Adrenal gland (tissue), 12 donors: Measurements from ENCODE around the gene HMGCS2. TPM values are rescaled to one million over a fixed set of nuclear protein-coding genes. Genes with fewer than 3 reads are reported as not detected.
A peak's percentile ranks its signal among the peaks of the same experiment; 100 is the strongest.

Experiments
- DNase-seq, 7 donors: peaks; one replicate each; pipeline ENCODE4 v3.0.0-alpha.2; 2019 to 2020
- H3K27ac ChIP-seq, 5 donors: fragments of 200-600 bp; sonication (generic) in 4 of 5; 1 replicate in 3 of 5; 2 replicates in 2 of 5; pipeline versions ENCODE4 v1.5.1 to v1.8.0; 2016 to 2020; ENCODE audit warnings: mild to moderate bottlenecking in 1 of 5
- H3K27me3 ChIP-seq: fragments of 200-600 bp; 2 replicates; pipeline ENCODE4 v1.8.0; 2021
- H3K36me3 ChIP-seq, 2 donors: fragments of 200-600 bp; replicated peaks in 1 of 2; 1 replicate in 1 of 2; 2 replicates in 1 of 2; pipeline versions ENCODE4 v1.5.1 to v1.8.0; 2018 to 2022
- H3K4me1 ChIP-seq, 2 donors: fragments of 200-600 bp; replicated peaks in 1 of 2; 1 replicate in 1 of 2; 2 replicates in 1 of 2; pipeline versions ENCODE4 v1.5.1 to v1.8.0; 2018 to 2021
- H3K4me3 ChIP-seq, 4 donors: fragments of 200-600 bp; sonication (generic) in 3 of 4; one replicate each; pipeline ENCODE4 v1.5.1; 2016 to 2018
- H3K9me3 ChIP-seq, 3 donors: fragments of 200-600 bp; sonication (generic) in 1 of 3; replicated peaks in 1 of 3; 1 replicate in 2 of 3; 2 replicates in 1 of 3; pipeline versions ENCODE4 v1.5.1 to v1.8.0; 2016 to 2021
- CTCF ChIP-seq, 6 experiments: fragments of 450-650 bp in 4 of 6; fragments of 200-600 bp in 2 of 6; sonication (generic) in 1 of 6; IDR thresholded peaks; 1 replicate in 5 of 6; 2 replicates in 1 of 6; pipeline versions ENCODE4 v1.5.1 to v1.8.0; 2016 to 2021; ENCODE audit warnings: antibody characterized with exemption in 6 of 6, mild to moderate bottlenecking in 2 of 6, moderate library complexity in 1 of 6
- POLR2A ChIP-seq, 2 donors: fragments of 450-650 bp; IDR thresholded peaks; one replicate each; pipeline ENCODE4 v1.6.1; 2017; ENCODE audit warnings: antibody characterized with exemption in 2 of 2, mild to moderate bottlenecking in 2 of 2, moderate library complexity in 1 of 2
- WGBS, 4 donors: extraction: QIAGEN DNeasy Blood & Tissue Kit in 2 of 4; methylation state at CpG; one replicate each; pipeline versions ENCODE4 v1.1.5 to v1.1.7; 2013 to 2017; 5-methylcytosine and 5-hydroxymethylcytosine counted together
- intact Hi-C, 2 donors: fragments of 100-400 bp; cut with DNase I; formaldehyde crosslinking; loops; one replicate each; pipeline versions ENCODE4 v1.14.1 to v1.15.0; 2022 to 2023
- polyA plus RNA-seq, 3 donors: library from polyadenylated mRNA; stranded (reverse); fragments of 200-250 nt in 2 of 3; fragments of 350-450 nt in 1 of 3; fragmentation: Illumina TruSeq in 1 of 3; extraction: RNeasy Lipid Tissue Mini Kit (QIAGEN cat#74804) in 1 of 3; gene quantifications; one replicate each; pipeline ENCODE4 v1.2.3, GENCODE V29; 2013 to 2014
- total RNA-seq, 9 donors: library from RNA; depleted of rRNA in 4 of 9; stranded (reverse); fragments of >200 nt in 4 of 9; fragments of 120-200 nt in 1 of 9; fragmentation: NEBNext Ultra II Directional in 1 of 9; extraction: Animal tissue kit (Norgen Biotek cat#: 25700) in 1 of 9; gene quantifications; one replicate each; pipeline versions ENCODE4 v1.1.0 to v1.2.4, GENCODE V29; 2013 to 2023
- donor health status: healthy with polysubstance abuse.
- donor health status: Bipolar disorder and iron deficiency.
- donor health status: DM: yes; HTN: yes; CAD: no.
- donor health status: DM: no; HTN: no; CAD: no.
- donor health status: DM: no; HTN: no; CAD: no.
- donor health status: DM: yes; HTN: yes; CAD: no.

Gene HMGCS2
- total and polyA plus RNA-seq, 12 donors = 0.30 to 0.68 (median 0.34) TPM; not detected in 5

- peak; percentile 47 to 86 (median 66) for TF ChIP-seq CTCF (IDR thresholded peaks at IDR 0.05)
- no peak for TF ChIP-seq POLR2A (IDR thresholded peaks at IDR 0.05)
Observed at GRCh38 chr1:119808972-119809550, 40.4 kb upstream of the HMGCS2 start.

GRCh38 chr1:119808491-119808890 lies 39.8 kb upstream of the HMGCS2 start:
- intact Hi-C loops = no loop called here
- TF ChIP-seq CTCF (IDR thresholded peaks at IDR 0.05) (no peak), POLR2A (IDR thresholded peaks at IDR 0.05) (no peak)
- H3K36me3 ChIP-seq = no peaks in the 10 kb centered on the region
- WGBS, 4 donors = 39 to 44% (median 41%) methylated on average over 3 of the region's 3 CpGs
- no peak overlapping the region for H3K4me3 ChIP-seq
- H3K9me3 ChIP-seq = no peaks in the 10 kb centered on the region
- H3K27ac ChIP-seq = no peak overlapping the region
- H3K27me3 ChIP-seq = peaks cover 16% of the 10 kb centered on the region
- H3K4me1 ChIP-seq = no peaks in the 10 kb centered on the region
- DNase-seq = no peak

More at GRCh38 chr1:119808972-119809550, 40.4 kb upstream of the HMGCS2 start:
- no peaks in the 10 kb centered on the region for H3K4me1 ChIP-seq
- peak; percentile 44 to 84 (median 71) for DNase-seq
- H3K27me3 ChIP-seq = peaks cover 16% of the 10 kb centered on the region
- WGBS, 4 donors = 1 to 3% (median 2%) methylated on average over 6 of the region's 6 CpGs
- H3K36me3 ChIP-seq = no peaks in the 10 kb centered on the region
- no peak overlapping the region for H3K4me3 ChIP-seq
- H3K27ac ChIP-seq = no peak overlapping the region
- intact Hi-C loops = no loop called here
- H3K9me3 ChIP-seq = no peaks in the 10 kb centered on the region

GRCh38 chr1:119806489-119806888 lies 37.8 kb upstream of the HMGCS2 start:
- TF ChIP-seq CTCF (IDR thresholded peaks at IDR 0.05) (no peak), POLR2A (IDR thresholded peaks at IDR 0.05) (no peak)
- no peak overlapping the region for H3K27ac ChIP-seq
- peaks cover 16% of the 10 kb centered on the region for H3K27me3 ChIP-seq
- no peak overlapping the region for H3K4me3 ChIP-seq
- H3K9me3 ChIP-seq = no peaks in the 10 kb centered on the region
- H3K36me3 ChIP-seq = no peaks in the 10 kb centered on the region
- 46 to 73% (median 57%) methylated on average over 4 of the region's 4 CpGs for WGBS, 4 donors
- no peak for DNase-seq
- no peaks in the 10 kb centered on the region for H3K4me1 ChIP-seq
- intact Hi-C loops = no loop called here

- H3K27me3 ChIP-seq = peaks cover 16% of the 10 kb centered on the region
- WGBS, 4 donors = 86 to 89% (median 88%) methylated on average over 13 of the region's 13 CpGs
- intact Hi-C loops = no loop called here
- TF ChIP-seq CTCF (IDR thresholded peaks at IDR 0.05) = no peak
- no peak for TF ChIP-seq POLR2A (IDR thresholded peaks at IDR 0.05)
- no peaks in the 10 kb centered on the region for H3K9me3 ChIP-seq
- DNase-seq = no peak
- H3K36me3 ChIP-seq = no peaks in the 10 kb centered on the region
- no peak overlapping the region for H3K4me3 ChIP-seq
- H3K27ac ChIP-seq = no peak overlapping the region
- H3K4me1 ChIP-seq = no peaks in the 10 kb centered on the region
Observed at GRCh38 chr1:119805746-119806145, 37.0 kb upstream of the HMGCS2 start.
